ENCODE data around the gene STXBP5L.
"Not testable (repeated sequence)": the region's sequence is repeated elsewhere in the genome, so short reads cannot be mapped to it uniquely, and the experiment has no call there.

STXBP5L gene
- 0 reads per million in 3 experiments for total RNA-seq

DNA sequence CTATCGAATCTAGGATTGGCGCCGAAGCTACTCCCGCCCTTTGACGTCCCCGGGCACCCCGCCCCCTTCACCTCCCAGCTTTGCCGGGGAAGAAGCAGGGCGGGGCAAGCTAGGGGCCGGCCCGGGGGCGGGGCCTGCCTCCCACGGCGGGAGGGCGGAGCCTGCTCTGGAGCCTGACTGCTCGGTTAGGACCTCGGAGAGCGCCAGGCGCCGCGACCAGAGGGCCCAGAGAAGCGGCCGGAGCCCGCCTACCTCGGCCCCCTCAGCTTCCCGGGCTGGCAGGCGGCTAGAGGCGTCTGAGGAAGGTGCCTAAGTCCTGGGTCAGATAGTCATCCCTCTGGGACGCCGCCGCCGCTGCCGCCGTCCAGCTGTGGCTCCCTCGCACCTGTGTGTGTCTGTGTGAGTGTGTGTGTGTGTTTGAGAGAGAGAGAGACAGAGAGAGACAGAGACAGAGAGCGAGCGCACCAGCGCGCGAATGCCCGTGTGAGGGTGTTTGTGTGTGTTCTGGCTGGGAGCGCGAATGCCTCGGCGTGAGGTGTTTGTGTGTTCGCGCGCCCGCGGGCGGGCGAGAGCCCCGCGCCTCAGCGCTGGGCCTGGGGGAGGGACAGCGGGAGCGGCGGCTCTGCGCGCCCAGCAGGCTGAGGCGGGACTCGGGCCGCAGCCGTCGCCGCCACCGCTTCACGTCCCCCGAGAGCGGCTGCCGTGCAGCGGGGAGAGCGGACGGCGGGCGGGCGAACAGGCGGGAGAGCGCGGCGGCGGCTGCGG, at the start of gene STXBP5L:
Gene STXBP5L (plus strand): TSS at position 176 of the 765 bp plus-strand sequence. CDS start 1,374 bp downstream, outside the sequence.
- DNase-seq, result peak; percentile 2

DNA sequence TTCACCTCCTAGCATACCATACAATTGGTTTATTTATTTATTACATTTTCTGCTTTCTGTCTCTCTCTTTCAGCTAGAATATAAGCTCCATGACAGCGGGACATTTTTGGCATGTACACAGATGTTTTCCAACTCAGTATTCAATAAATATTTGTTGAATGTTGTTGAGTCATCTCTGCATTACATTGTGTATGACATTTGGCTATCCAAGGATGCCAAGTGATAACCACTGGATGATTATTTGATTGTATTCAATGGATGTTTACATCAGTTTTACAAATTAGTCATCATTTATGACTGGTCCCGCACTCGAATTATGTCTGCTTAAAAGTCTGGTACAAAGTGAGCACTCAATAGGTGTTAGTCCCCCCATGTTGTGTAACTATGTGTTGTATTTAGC, 49.5 kb upstream of the STXBP5L start:
- DNase-seq, result no peak

DNA sequence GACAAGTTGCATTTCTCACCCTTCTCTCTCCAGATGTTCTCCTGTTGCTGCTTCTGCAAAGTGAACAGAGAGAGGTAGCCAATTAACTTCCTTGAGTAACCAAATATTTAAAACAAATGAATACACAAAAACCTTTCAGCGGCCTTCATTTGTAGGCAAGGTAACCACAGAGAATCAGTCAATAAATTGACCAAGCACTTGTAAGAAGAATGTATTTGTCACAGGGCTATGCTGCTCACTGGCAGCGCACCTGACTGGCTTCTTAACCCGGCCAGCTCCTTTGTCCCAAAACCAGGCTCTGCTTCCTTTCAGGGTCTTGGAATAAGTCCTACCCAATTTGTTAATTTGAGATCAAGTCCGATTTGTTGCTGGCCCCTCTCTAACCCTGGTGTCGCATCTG, 43.5 kb upstream of the STXBP5L start:
- no peak for DNase-seq

DNA sequence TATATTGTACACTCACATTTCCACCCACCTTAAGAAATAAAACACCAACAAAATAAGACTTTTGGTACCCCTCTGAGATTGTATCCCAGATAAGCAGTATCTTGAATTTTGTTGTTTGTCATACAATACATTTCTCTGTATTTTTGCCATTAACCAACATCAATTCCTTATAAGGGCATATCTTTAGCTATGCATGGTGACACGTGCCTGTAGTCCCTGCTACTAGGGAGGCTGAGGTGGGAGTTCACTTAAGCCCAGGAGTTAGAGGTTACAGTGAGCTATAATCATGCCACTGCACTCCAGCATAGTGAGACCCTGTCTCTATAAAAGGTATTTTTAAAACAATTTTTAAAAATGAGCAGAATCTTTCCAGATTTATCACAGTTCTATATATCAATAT, 32.5 kb upstream of the STXBP5L start:
- no peak for DNase-seq

DNA sequence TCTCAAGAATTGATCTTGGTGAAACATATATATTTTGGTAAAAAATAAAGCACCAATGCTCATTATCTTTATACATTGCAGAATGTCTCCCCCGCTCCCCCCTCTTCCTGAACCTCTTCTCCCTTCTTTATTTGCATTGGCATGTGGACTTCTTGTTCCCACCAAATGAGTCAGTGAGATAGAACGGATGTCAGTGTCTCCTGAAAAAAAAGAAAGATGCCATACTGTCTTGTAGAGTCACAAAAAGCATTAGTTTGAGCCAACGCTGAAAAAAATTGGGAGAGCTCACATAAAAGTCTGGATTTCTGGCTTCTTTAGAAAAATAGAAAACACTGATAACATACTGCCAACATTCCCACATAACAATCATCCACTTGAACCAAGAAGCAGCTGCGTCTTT, 32.0 kb upstream of the STXBP5L start:
- DNase-seq, result no peak

DNA sequence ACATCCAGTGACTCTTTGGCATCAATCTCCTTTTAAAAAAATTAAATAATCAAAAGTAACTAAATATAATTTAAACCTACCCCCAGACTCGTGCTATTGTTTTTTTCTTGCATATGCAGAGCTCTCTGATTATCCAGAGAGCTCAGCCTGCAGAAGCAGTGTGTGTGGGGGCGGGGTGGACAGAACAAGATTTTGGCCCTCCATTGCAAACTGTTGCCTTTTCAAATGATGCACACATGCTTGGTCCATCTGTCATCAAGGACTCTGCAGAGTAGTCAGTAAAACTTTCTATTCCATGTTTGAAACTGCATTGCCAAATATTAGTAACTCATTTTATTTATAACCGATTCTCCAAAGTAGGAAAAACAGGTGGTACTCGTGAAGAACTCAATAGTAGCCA, 28.6 kb upstream of the STXBP5L start:
- no peak for DNase-seq

DNA sequence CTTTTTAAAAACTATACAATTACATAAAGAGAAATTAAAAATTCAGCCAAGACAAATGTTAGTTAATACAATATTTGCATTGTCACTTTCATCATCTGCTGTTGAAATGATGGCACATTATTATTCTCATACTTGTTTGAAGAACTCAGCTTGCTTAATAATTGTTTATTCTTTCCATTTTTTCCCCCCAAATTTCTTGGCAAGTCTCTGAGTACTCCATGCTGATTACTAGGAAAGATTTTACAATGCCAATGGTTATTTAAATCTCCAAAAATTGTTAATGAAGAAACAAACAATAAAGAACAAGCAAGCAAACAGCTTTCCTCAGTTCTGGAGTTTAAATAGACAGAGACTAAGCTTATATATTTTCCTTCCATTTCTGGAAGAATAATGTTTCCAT, 15.1 kb upstream of the STXBP5L start:
- DNase-seq, result no peak

DNA sequence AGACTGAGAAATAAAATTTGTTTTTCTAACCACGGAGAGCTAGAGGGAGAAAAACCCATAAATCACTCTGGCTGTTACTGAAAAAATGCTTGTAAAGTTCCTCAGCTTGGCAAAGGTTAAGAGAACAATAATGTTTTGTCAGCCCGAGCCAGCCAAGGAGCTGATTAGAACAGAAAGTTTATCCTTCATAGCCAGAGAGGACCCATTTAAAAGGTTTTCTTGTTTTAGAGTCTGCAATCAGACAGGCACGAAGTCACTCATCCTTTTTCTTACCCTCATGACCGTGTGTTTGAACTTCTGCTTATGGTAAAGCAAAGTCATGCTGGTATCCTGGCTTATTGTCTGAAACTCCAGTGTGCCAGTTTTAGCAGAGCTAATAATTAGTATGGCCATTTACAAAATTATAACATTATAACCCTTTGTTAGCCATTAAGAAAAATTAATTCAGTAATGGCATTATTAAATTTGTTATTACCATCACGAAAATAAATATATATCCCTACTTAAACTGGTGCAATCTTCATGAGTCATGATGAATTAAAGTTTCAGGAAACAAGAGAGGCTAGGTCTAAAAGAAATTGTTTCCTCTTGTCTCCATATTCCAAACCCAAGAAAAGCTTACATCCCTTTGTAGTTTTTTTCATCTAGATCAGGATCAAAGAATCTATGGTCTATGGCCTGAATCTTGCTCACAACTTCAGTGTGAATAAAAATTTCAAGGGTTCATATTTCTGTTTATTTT, 13.5 kb upstream of the STXBP5L start:
- no peak for DNase-seq

DNA sequence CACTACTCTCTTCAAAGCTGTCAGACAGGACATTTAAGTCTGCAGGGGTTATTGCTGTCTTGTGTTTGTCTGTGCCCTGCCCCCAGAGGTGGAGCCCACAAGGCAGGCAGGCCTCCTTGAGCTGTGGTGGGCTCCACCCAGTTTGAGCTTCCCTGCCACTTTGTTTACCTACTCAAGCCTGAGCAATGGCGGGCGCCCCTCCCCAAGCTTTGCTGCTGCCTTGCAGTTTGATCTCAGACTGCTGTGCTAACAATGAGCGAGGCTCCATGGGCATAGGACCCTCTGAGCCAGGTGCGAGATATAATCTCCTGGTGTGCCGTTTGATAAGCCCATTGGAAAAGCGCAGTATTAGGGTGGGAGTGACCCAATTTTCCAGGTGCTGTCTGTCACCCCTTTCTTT, 6.3 kb upstream of the STXBP5L start:
- DNase-seq, result not testable (repeated sequence)

DNA sequence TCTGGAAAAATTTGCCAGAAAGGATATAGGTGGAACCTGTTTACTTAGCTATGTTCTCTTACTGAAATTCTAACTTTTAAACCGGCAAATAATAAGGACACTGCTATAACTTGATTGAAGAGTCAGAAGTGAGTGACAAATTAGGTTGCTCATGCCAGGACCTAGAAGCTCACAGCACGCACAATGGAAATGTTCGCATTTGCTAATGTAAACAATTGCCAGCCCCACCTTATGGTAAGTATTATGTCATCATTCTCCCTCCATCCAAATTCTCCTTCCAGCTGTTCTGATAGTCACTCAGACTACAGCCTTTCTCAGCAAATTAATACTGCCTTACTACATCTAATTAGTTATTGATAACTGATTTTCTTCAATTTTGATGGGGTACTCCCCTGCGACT, 4.8 kb upstream of the STXBP5L start:
- no peak for DNase-seq

DNA sequence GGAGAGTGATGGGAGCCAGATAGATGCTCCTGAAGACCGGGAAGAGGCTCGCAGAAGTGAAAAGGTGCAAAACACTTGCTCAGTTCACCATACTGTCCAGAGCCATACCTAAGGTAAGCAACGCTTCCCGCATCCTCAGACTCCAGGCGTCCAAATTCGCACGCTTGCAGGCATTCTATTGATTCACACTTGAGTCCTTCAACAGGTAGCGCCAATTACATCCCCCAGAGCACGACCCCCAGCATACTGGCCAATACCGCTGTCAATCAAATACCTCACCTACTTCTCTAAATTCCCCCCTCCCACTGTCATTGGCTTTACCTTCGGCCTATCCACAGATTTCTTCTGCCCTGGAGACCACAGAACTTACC, 361 bp upstream of the STXBP5L start:
- no peak for DNase-seq

DNA sequence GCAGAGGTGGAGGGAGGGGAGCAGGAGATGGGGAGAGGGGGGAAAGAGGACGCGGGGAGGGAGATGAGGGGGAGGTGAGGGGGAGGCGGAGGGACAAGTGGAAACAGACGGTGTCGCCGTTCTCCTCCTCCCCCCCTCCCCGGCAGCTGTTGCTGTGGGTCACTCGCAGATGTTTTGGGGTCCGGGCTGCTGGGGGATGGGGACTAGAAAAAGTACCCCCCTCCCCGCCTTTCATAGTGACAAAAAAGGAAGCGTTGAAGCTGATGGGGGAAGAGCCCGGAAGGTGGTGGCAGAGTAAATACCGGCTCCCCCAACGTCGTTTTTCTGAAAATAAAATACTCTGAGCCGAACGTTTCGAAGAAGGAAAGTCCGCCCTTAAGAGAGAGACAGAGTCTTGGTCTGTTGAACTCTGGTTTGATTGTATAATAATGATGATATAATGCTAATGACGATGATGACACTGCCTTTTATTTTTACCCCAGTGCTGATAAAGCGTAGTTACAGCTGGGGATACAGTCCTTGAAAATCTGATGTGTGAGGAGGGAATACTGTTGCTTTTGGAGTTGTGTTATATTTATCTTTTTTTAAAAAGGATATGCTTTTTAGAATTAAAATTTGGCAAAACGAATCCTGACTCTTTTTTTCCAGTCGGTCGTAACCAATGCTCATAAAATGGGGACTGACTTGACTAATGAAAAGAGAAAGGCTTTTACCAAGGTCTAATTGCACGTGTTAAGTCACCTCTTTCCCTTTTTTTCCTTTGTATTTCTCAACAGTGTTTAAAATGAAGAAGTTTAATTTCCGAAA, 993 bp downstream of the STXBP5L start:
- no peak for DNase-seq

DNA sequence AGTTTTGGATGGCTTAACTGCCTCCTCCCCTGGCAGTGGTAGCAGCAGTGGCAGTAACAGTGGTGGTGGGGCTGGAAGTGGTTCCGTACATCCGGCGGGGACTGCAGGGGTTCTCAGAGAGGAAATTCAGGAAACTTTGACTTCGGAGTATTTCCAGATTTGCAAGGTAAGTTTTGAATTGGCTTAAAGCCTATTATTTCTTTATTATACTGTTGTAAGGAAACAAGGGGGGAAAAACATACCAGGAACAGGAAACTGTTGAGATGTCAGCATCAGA, 1.5 kb downstream of the STXBP5L start:
- no peak for DNase-seq

DNA sequence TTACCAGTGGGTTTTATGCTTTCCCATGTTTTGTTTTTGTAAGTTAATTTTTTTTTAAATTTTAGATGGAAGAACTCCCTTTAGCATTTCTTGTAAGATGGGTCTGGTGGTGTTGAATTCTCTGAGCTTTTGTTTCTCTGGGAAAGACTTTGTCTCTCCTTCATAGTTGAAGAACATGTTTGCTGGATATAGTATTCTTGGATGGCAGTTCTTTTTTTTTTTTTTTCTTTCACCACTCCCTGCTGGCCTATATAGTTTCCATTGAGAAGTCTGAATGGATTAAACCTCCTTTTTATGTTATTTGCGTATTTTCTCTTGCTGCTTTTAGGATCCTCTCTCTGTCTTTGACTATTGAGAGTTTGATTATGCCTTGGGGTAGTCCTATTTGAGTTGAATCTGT, 18.1 kb downstream of the STXBP5L start:
- DNase-seq, result no peak

DNA sequence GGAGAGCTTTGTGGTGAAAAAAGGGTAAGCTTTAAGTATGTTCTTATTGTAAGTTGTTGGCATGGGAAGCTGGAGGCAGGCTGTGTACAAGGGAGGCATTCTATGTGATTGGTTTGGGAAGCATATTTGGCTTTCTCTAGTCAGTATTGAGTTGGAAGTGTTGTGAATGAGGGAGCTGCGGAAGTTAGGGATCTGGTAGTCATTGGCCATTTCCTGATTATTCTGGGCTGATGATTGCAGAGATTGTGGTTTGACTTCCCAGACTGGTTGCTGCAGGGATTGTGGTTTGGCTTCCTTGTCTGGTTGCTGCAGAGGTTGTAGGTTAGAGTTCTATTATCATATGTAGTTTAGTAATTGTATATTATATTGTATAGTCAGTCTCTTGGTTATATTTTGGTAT, 21.0 kb downstream of the STXBP5L start:
- DNase-seq, result no peak

DNA sequence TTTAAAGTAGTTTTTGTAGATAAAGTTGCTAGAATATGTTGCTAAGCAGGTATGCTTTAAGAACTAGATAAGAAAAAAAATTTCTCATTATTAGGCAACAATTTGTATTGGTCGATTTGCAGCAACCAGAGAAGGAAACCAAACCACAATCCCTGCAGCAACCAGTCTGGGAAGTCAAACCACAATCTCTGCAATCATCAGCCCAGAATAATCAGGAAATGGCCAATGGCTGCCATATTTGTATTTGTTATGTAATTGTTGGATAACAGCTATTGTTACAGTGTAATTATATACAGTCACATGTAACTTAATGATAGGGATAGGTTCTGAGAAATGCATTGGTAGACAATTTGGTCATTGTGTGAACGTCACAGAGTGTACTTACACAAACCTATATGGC, 23.6 kb downstream of the STXBP5L start:
- DNase-seq, result no peak

DNA sequence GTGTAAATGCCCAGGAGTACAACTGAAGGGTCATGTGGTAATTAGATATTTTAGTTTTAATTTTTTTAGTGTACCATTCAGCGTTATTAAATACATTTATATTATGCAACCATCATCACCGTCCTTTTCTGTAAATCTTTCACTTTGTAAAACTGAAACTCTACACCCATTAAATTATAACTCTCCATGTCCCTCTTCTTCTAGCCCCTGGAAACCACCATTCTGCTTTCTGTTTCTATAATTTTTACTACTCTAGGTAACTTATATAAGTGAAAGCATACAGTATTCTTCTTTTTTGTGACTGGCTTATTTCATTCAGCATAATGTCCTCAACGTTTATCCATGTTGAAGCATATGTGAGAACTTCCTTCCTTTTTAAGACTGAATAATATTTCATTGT, 48.1 kb downstream of the STXBP5L start:
- DNase-seq, result no peak

DNA sequence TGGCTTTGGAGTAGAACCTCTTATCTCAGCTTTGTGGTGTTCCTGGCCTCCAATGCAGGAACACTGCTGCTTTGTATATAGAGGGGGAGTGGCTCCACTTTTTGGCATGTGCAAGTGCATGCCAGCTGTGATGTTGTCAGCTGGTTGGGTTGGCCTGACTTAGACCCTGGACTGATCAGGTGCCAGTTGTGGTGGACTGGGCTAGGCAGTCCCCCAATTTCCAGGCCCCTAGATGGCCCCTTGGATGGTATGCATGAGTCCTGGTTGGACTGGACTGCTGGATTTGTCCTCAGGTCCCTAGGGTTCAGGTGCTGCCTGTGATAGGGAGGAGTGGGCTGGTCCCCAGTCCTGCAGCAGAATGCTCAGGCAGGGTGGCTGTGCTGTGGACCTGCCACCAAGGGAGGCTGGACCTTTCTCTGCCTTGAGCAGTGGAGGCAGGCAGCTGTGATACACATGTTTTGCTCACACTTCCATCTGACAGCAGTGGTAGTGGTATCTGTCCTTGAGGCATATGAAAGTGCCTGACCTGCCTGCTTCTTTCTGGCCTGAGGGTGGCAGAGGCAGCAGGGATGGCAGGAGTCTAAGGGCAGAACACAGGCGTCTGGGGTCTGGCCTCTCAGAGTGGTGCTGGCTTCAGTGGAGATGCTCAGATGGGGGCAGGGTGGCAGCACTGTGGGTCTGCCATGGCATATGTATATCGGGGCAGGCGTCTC, 74.8 kb downstream of the STXBP5L start:
- no peak for DNase-seq

DNA sequence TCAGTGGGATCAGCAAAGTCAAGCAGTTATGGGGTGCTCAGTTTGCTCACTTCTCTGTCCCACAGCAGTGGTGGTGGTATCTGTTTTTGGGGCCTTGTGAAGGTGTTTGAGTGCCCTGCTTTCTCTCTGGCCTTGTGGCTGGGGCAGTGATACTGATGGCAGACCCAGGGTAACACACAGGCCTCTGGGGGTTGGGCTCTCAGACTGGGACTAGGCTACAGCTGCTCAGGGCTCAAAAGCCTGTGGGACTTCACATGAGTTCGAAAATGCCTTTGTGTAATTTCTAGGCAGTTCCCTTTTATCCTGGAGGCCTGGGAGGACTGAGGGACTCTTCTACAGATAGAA, 75.3 kb downstream of the STXBP5L start:
- no peak for DNase-seq

DNA sequence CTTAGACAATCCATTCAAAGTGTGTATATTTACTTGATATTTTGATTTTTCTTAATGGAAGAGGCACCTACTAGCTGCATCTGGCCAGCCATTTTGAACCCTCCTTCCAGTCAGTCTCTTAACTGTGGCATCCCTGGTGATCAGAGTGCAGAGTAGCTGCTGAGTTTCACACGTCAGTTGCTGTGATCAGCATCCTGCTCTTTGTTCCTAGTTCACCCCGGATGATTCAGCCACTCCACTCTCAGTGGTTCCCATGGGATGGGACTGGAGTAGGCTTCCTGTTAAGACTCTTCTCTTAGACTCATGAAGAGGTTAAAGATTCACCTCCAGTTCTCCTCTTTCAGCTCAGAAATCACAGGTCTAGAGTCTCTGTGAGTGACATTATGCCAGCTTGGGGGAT, 75.8 kb downstream of the STXBP5L start:
- no peak for DNase-seq

DNA sequence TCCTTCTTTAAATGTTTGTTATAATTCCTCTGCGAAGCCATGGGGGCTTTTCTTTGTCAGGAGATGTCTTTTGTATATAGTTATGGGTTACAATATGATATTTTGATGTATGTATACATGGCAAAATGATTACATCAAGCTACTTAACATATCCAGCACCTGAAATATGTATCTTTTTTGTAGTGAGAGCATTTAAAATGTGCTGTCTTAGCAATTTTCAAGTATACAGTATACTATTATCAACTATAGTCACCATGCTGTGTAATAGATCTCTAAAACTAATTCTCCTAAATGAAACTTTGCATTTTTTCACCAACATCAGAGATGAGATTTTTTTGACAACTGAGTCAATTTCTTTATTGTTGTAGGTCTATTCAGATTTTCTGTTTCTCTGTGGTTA, 77.2 kb downstream of the STXBP5L start:
- no peak for DNase-seq

DNA sequence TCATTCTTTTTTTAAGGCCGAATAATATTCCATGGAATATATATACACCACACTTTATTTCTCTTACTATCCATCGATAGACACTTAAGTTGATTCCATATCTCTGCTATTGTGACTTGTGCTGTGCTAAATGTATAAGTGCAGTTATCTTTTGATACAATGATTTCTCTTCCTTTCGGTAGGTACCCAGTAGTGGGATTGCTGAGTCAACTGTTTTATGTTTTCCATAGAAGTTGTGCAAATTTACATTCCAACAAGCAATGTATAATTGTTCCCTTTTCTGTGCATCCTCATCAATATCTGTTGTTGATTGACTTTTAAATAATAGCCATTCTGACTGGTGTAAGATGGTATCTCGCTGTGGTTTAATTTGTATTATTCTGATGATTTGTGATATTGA, 81.0 kb downstream of the STXBP5L start:
- DNase-seq, result no peak

DNA sequence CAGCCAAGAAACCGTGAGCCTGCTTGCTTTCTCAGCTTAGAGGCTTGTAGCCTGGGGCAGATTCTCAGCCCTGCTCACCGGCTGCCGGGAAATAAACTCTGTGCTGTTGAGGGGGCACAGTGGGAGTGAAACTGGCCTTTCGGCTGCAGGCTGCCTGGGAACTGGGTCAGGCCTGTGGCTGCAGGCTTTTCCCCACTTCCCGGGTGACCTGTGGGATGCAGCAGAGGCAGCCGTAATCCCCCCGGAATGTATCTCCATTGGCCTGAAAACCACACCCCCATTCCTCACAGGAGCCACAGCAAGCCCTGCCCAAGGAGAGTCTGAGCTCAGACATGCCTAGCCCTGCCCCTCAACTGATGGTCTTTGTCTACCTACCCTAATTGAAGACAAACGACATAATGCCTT, 110.9 kb downstream of the STXBP5L start:
- DNase-seq, result no peak
